HUES64 (cell line): ENCODE measurements around the gene TRIM13.
A peak's percentile ranks its signal among the peaks of the same experiment; 100 is the strongest.
"Not testable (repeated sequence)": the region's sequence is repeated elsewhere in the genome, so short reads cannot be mapped to it uniquely, and the experiment has no call there.

Experiments used
- H3K27ac ChIP-seq: 2 replicates; pipeline ENCODE4 v1.7.0; 2013; ENCODE audit warnings: low read depth, low read length, inconsistent platforms
- H3K27me3 ChIP-seq: 2 replicates; pipeline ENCODE4 v1.6.1; 2013; ENCODE audit warnings: mild to moderate bottlenecking, low read length; ENCODE audit not compliant: insufficient read depth
- H3K36me3 ChIP-seq: 2 replicates; pipeline ENCODE4 v1.6.1; 2013; ENCODE audit warnings: mild to moderate bottlenecking, low read length; ENCODE audit not compliant: insufficient read depth
- H3K4me1 ChIP-seq: 2 replicates; pipeline ENCODE4 v1.6.1; 2013; ENCODE audit warnings: mild to moderate bottlenecking, low read length, moderate library complexity; ENCODE audit not compliant: insufficient read depth
- H3K4me3 ChIP-seq: 2 replicates; pipeline ENCODE4 v1.5.1; 2013; ENCODE audit warnings: mild to moderate bottlenecking, low read length, moderate library complexity
- H3K9ac ChIP-seq: 2 replicates; pipeline ENCODE4 v1.6.1; 2013; ENCODE audit warnings: mild to moderate bottlenecking, low read depth, low read length
- H3K9me3 ChIP-seq: 2 replicates; pipeline ENCODE4 v1.6.1; 2013; ENCODE audit warnings: low read depth, low read length; ENCODE audit not compliant: insufficient read depth
- WGBS: fragments of 150-250, 120-280 bp; methylation state at CpG from one replicate; pipeline ENCODE4 v1.1.7; 2013; ENCODE audit warnings: missing lambda C conversion rate; 5-methylcytosine and 5-hydroxymethylcytosine counted together

Gene TRIM13

DNA sequence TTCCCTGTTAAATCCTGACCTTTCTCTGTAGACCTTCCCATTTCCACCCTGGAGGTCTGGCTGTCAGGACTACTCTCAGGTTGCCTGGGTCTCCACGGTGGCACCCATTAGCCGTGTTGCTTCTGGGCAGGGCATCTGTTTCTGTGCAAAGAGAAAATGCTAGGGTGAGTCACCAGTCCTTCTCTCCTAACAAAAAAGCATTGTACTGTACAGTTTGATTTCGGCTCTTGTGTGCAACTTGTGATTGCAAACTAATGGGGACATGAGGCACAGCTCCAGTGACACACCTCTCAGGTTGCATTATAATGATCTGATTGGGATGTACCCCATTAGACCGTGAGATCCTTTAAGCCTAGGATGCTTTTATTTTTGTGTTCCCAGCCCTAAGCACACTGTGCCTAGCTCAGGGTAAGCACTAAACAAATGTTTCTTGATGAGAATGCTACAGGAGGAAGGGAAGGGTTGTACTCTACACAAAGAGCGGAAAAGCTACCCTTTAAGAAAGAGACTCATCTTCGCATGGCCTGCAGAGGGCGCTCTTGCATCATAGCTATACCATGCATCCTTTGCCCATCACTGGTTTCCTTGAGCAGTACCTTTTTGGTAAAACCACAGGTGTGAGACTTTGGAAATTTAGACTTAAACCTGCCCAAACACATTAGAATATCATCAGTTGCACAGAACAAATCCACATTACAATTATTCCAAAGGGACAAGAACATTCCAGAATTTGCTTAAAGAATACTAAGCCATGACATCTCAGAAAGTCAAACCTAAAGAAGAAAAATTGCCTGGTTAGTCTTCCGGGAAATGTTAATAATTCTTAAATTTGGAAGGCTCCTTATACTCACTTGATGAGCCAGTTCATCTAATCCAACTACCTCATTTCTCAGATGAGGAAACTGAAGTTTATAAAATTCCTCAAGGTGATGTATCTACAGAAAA is 20.3 kb upstream of the TRIM13 start:
- H3K9ac ChIP-seq = no peak overlapping the region
- no peaks in the 10 kb centered on the region for H3K27me3 ChIP-seq
- H3K4me1 ChIP-seq = no peaks in the 10 kb centered on the region
- 58% methylated on average over 8 of the region's 8 CpGs for WGBS
- H3K9me3 ChIP-seq = no peaks in the 10 kb centered on the region
- H3K4me3 ChIP-seq = no peak overlapping the region
- no peak overlapping the region for H3K27ac ChIP-seq
- H3K36me3 ChIP-seq = no peaks in the 10 kb centered on the region

DNA sequence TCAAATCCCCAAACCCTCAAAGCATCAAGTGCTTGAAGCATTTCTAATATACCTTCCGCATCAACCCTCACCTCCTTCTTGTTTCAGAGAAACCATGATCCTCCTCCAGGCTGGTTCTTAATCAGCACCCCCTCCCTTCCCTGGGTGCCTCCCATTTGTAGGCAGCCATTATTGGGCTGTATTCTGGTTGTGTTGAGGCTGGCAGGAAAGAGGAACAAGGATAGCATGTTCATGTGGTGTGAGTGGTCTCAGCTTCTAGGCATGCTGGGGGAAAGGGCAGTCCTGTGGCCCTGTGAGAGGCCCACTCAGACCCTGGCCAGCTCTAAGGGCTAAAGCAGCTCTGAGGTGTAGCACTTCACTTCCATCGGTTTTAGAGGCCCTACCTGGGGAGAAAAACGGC is 18.9 kb upstream of the TRIM13 start:
- 92% methylated on average over 3 of the region's 3 CpGs for WGBS
- Histone ChIP-seq H3K9me3 (no peaks in the 10 kb centered on the region), H3K27ac (no peak overlapping the region), H3K4me1 (no peaks in the 10 kb centered on the region), H3K4me3 (no peak overlapping the region), H3K36me3 (no peaks in the 10 kb centered on the region), H3K27me3 (no peaks in the 10 kb centered on the region), H3K9ac (no peak overlapping the region)

DNA sequence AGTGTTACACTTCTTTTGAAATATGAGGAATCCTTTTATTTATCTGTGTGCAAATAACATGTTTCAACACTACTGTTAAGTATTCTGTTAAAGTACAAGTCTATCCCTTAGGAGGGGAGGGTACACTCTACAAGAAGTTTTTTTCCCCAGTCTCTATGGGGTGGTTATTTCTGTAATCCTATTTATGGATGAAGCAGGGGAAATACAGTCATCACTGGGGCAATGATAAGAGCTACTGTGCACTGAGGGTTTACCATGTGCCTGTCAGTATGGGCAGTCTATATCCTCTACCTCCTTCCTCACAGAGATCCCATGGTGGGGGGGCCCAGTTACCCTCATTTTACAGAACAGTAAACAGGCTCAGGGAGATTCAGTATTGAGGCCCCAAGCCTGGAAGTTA is 16.6 kb upstream of the TRIM13 start:
- Histone ChIP-seq H3K9ac (no peak overlapping the region), H3K4me3 (no peak overlapping the region), H3K27ac (no peak overlapping the region), H3K36me3 (no peaks in the 10 kb centered on the region), H3K9me3 (no peaks in the 10 kb centered on the region), H3K4me1 (no peaks in the 10 kb centered on the region), H3K27me3 (no peaks in the 10 kb centered on the region)

DNA sequence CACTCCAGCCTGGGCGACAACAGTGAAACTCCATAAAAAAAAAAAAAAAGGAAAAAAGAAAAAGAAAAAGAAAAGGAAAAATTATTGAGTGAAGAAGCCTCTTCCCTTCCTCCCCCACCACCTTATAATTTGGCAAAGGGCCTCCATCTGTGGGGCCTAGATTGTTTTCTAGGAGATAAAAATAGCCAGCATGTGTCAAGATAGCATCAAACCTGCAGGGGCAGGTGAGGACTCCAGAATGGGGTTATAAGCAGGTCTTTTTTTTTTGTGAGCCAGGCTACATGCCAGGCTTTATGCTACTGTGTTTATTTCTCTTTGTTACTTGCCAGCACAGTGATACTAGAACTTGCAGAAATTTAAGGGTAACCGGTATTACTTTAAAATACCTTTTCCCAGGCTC is 11.7 kb upstream of the TRIM13 start:
- no peaks in the 10 kb centered on the region for H3K27me3 ChIP-seq
- no peaks in the 10 kb centered on the region for H3K4me1 ChIP-seq
- no peak overlapping the region for H3K4me3 ChIP-seq
- H3K9ac ChIP-seq = no peak overlapping the region
- H3K27ac ChIP-seq = no peak overlapping the region
- no peaks in the 10 kb centered on the region for H3K36me3 ChIP-seq
- H3K9me3 ChIP-seq = no peaks in the 10 kb centered on the region
- 95% methylated on average over 1 of the region's 2 CpGs for WGBS

DNA sequence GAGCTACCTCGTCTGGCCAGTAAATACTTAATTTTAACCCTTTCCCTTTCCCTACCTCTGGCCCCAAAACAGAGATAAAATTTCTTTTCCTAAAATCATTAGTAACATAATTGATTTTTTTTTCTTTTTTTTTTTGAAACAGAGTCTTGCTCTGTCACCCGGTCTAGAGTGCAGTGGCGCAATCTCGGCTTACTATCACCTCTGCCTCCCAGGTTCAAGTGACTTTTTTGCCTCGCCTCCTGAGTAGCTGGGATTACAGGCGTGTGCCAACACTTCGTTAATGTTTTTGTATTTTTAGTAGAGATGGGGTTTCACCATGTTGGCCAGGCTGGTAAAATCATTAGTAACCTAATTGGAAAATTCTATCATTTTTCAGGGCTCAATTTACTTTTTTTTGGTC is 10.4 kb upstream of the TRIM13 start:
- H3K36me3 ChIP-seq = no peaks in the 10 kb centered on the region
- 90% methylated on average over 7 of the region's 7 CpGs for WGBS
- H3K9ac ChIP-seq = no peak overlapping the region

DNA sequence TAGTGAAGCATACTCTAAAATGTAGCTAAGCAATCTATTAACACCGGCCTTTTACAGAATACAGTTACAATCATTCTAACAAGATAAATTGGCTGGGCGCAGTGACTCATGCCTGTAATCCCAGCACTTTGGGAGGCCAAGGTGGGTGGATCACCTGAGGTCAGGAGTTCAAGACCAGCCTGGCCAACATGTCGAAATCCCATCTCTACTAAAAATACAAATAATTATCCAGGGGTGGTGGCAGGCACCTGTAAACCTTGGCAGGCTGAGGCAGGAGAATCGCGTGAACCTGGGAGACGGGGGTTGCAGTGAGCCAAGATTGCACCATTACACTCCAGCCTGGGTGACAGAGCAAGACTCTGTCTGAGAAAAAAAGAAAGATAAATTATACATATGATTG is 6.2 kb upstream of the TRIM13 start:
- WGBS = 95% methylated on average over 6 of the region's 6 CpGs
- H3K4me1 ChIP-seq, H3K27me3 ChIP-seq, H3K9ac ChIP-seq, H3K9me3 ChIP-seq, H3K36me3 ChIP-seq, H3K27ac ChIP-seq, H3K4me3 ChIP-seq: not testable (repeated sequence)

More for the DNA sequence above, 10.4 kb upstream of the TRIM13 start:
- Histone ChIP-seq H3K9me3 (no peaks in the 10 kb centered on the region), H3K4me3 (no peak overlapping the region), H3K27me3 (no peaks in the 10 kb centered on the region), H3K27ac (no peak overlapping the region), H3K4me1 (no peaks in the 10 kb centered on the region)

DNA sequence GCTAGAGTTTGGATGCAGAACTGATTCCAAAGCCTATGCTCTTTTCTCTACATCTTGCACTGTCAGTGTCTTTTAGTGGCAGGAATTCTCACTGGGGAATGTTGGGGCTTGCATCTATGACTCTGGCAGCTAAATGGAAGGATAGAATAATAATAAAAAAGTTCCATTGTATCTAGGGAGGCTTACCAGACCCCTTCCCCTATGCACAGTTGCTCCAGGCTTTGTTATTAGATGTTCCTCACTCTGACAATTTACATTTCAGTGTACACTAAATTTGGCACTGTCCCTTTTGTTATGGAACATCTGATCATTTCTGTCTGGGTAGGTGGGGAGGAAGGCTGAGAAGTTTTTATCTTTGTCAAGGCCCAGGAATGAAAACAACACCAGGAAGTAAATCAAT is 3.7 kb upstream of the TRIM13 start:
- no peak overlapping the region for H3K9ac ChIP-seq
- no peak overlapping the region for H3K27ac ChIP-seq
- H3K36me3 ChIP-seq = peaks cover 4% of the 10 kb centered on the region; the same call in 1 of the 2 replicates
- H3K27me3 ChIP-seq = peaks cover 13% of the 10 kb centered on the region
- H3K9me3 ChIP-seq = no peaks in the 10 kb centered on the region
- peaks cover 11% of the 10 kb centered on the region for H3K4me1 ChIP-seq
- no peak overlapping the region for H3K4me3 ChIP-seq

DNA sequence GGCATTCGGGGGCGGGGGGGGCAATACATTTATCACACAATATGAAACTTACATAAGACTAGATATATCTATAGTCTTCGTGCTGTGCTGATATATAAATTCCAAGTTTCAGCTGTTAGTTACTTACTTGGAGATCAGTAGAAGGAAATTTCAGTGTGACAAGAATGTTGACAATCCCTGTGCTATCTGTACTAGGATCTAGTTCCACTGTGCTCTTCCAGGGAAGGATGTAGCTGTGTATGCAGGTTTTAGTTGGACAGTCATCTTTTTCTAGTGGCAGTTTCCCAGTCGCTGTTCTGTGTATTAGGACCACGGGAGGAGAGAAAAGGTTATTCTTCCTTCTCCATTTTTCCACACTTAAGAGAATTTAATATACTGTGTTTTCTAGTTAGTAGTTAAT is 3.2 kb upstream of the TRIM13 start:
- Histone ChIP-seq H3K4me3 (no peak overlapping the region), H3K27me3 (peaks cover 13% of the 10 kb centered on the region), H3K36me3 (peaks cover 9% of the 10 kb centered on the region), H3K9me3 (no peaks in the 10 kb centered on the region), H3K27ac (no peak overlapping the region), H3K9ac (no peak overlapping the region), H3K4me1 (peaks cover 16% of the 10 kb centered on the region)
- 100% methylated on average over 1 of the region's 5 CpGs for whole genome bisulfite sequencing

DNA sequence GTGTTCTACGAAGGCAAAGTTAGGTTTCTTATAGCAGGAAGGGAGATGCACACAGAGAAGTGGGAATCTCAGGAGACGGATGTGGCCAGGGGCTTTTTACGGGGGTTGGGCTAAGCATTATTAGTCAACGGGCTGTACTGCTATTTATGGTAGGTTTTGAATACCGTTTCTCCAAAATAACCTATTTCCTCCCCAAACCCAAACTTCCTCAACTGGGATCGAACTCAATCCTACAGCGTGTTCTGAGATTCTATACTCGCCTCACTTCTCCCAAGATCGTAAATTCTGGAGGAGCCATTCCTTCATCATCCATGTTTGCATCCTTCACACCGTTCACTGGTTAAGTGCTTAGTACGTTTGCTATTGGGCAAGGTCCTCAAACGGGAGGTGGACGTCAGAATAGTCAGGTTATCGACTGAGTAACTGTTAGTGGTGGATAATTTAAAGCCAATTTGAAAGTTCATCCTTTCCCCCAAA is 1.2 kb upstream of the TRIM13 start:
- no peaks in the 10 kb centered on the region for H3K9me3 ChIP-seq
- WGBS = 43% methylated on average over 13 of the region's 14 CpGs
- no peak overlapping the region for H3K27ac ChIP-seq
- peaks cover 13% of the 10 kb centered on the region for H3K27me3 ChIP-seq
- peak overlapping the region; percentile 87; the same call in 1 of the 2 replicates for H3K9ac ChIP-seq
- peaks cover 24% of the 10 kb centered on the region for H3K36me3 ChIP-seq
- H3K4me3 ChIP-seq = peak overlapping the region; percentile 79
- peaks cover 31% of the 10 kb centered on the region for H3K4me1 ChIP-seq

DNA sequence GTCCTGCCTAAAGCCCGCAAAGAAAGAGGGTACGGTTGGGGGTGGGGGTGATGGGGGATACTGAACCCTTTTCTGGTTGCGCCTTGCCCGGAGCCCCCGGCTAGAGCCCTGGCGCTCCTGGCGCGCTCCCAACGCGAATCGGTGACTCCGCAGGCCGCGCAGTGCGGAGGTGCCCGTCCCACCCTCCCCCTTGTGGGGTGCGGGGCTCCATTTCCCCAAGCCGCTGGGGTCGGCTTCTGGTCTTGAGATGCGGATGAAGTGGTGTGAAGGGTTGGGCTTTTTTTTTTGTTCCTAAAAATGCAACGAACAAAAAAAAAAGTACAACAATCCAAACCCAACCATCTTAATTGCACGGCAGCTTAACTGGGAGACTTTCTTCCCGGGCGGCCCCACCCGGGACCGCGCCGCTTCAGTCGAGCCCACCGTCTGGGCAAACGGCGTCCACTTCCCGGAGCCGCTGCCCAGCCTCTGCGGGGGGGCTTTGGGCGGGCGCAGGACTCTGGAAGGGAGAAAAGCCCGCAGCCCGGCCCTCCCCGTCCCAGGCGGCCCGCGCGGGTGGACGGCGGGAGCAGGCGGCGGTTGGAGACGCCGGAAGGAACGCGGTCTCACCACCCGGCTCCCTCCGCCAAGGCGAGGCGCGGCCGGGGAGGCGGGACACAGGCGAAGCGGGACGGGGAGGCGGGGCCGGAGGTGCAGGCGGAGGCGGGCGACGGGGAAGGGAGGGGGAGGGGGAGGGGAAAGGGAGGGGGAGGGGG is 504 bp upstream of the TRIM13 start:
- Histone ChIP-seq H3K4me3 (peak overlapping the region; percentile 79), H3K27ac (peak overlapping the region; percentile 92), H3K27me3 (peaks cover 13% of the 10 kb centered on the region), H3K9me3 (no peaks in the 10 kb centered on the region), H3K4me1 (peaks cover 31% of the 10 kb centered on the region), H3K9ac (peak overlapping the region; percentile 87), H3K36me3 (peaks cover 28% of the 10 kb centered on the region)
- WGBS = 2% methylated on average over 56 of the region's 68 CpGs

DNA sequence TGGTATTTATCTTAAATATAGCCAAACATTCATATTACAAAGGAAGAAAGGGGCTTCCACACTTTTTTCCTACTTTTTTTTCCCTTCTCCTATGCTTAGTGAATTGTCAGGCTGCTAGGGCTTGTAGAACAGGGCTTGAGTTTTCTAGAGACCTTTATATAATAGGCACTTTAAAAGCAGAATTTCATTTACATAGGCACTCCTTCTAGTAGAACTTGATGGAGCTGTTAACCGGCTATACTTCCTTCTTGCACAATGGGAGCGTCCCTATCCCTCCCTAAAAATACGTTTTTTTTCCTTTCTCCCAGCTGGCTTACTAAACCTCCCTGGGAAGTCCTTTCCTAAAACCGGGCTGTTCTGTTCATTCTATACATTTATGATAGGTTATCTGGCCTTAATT is 1.1 kb downstream of the TRIM13 start:
- Histone ChIP-seq H3K4me1 (peaks cover 31% of the 10 kb centered on the region), H3K9me3 (no peaks in the 10 kb centered on the region), H3K4me3 (peak overlapping the region; percentile 76), H3K36me3 (peaks cover 44% of the 10 kb centered on the region), H3K27ac (peak overlapping the region; percentile 99), H3K9ac (peak overlapping the region; percentile 99; the same call in 1 of the 2 replicates), H3K27me3 (peaks cover 13% of the 10 kb centered on the region)
- WGBS = 18% methylated on average over 4 of the region's 4 CpGs
